SK-N-SH treated with all-trans-retinoic acid at 6 μM for 48 hours (cell line): Measurements from ENCODE around the gene NAALADL2.

Experiments used
- BACH2 ChIP-seq: fragments of 250-450 bp; sonication (Bioruptor Pico); IDR thresholded peaks from 2 replicates; pipeline ENCODE4 v1.9.0; 2021; ENCODE audit warnings: mild to moderate bottlenecking, borderline replicate concordance
- CREB5 ChIP-seq: fragments of 250-450 bp; sonication (Bioruptor Pico); IDR thresholded peaks from 2 replicates; pipeline ENCODE4 v1.5.1; 2020; ENCODE audit warnings: low read depth, mild to moderate bottlenecking, moderate library complexity
- CSRNP3 ChIP-seq: fragments of 250-450 bp; sonication (Bioruptor Pico); IDR thresholded peaks from 2 replicates; pipeline ENCODE4 v1.5.1; 2021; ENCODE audit warnings: mild to moderate bottlenecking, moderate library complexity
- GLIS3 ChIP-seq: fragments of 250-450 bp; sonication (Bioruptor Pico); IDR thresholded peaks from 2 replicates; pipeline ENCODE4 v1.5.0; 2020; ENCODE audit warnings: mild to moderate bottlenecking, moderate library complexity
- ISL1 ChIP-seq: fragments of 250-450 bp; sonication (Bioruptor Pico); IDR thresholded peaks from 2 replicates; pipeline ENCODE4 v2.1.2; 2022; ENCODE audit warnings: mild to moderate bottlenecking, moderate library complexity
- PATZ1 ChIP-seq: fragments of 250-450 bp; sonication (Bioruptor Pico); IDR thresholded peaks from 2 replicates; pipeline ENCODE4 v1.8.0; 2020; ENCODE audit warnings: mild to moderate bottlenecking, moderate library complexity, borderline replicate concordance
- PPARA ChIP-seq: fragments of 250-450 bp; sonication (Bioruptor Pico); IDR thresholded peaks from 2 replicates; pipeline ENCODE4 v1.5.0; 2020; ENCODE audit warnings: mild to moderate bottlenecking, borderline replicate concordance
- TCF4 ChIP-seq: fragments of 250-450 bp; sonication (Bioruptor Pico); IDR thresholded peaks from 2 replicates; pipeline ENCODE4 v1.8.0; 2021; ENCODE audit warnings: mild to moderate bottlenecking, moderate library complexity, borderline replicate concordance
- TSHZ2 ChIP-seq: fragments of 250-450 bp; sonication (Bioruptor Pico); IDR thresholded peaks from 2 replicates; pipeline ENCODE4 v1.5.0; 2020; ENCODE audit warnings: mild to moderate bottlenecking, moderate library complexity
- ZNF8 ChIP-seq: fragments of 450-650 bp; formaldehyde crosslinking; IDR thresholded peaks from 2 replicates; pipeline ENCODE4 v1.5.0; 2020; ENCODE audit warnings: mild to moderate bottlenecking, moderate library complexity

GRCh38 chr3:175478301-175478700, 619.2 kb downstream of the NAALADL2 start:
- TF ChIP-seq PATZ1 (no peak), TSHZ2 (no peak), TCF4 (no peak), CSRNP3 (CRISPR knock-in tag) (no peak), CREB5 (CRISPR knock-in tag) (no peak), ZNF8 (CRISPR knock-in tag) (no peak), GLIS3 (no peak), PPARA (CRISPR knock-in tag) (no peak), BACH2 (CRISPR knock-in tag) (no peak), ISL1 (CRISPR knock-in tag) (no peak)
